ENCODE results near the gene TBC1D16.
"Not testable (repeated sequence)": the region's sequence is repeated elsewhere in the genome, so short reads cannot be mapped to it uniquely, and the experiment has no call there.

The TBC1D16 gene

DNA sequence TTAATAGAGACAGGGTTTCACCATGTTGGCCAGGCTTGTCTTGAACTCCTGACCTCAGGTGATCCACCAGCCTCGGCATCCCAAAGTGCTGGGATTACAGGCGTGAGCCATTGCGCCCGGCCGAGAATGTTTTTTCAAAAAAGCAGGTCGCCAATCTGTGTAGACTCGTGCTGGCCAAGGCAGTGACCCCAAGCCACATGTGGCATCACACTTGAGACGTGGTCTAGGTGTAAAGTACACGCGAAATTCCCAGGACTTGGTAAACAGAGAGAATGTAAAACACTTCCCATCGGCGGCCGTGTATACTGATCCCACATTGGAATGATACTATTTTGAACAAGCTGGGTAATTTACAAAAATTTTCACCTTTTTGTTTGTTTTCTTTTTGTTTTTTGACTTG is 41.1 kb downstream of the TBC1D16 start:
- peaks cover 34% of the 10 kb centered on the region for H3K4me1 ChIP-seq (ENCODE audit: insufficient read depth, low read length)
- no peaks in the 10 kb centered on the region for H3K36me3 ChIP-seq (ENCODE audit: insufficient read depth, low read length)
- no peaks in the 10 kb centered on the region for H3K9me3 ChIP-seq (ENCODE audit: control insufficient read depth, insufficient read depth, low read length)
- no peak overlapping the region for H3K9ac ChIP-seq (ENCODE audit: low read depth, low read length)

DNA sequence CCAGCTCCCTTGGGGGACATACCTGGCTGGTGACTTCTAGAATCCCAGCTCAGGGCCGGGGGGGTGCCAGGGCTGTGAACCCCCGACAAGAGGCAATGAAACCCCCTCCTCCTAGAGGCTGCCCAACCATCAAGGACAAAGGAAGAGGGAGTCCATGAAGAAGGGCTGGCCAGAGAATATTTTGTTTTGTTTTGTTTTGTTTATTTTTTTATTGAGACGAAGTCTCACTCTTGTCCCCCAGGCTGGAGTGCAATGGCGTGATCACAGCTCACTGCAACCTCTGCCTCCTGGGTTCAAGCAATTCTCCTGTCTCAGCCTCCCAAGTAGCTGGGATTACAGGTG is 41.5 kb downstream of the TBC1D16 start:
- H3K9me3 ChIP-seq (ENCODE audit: control insufficient read depth, insufficient read depth, low read length); H3K36me3 ChIP-seq (ENCODE audit: insufficient read depth, low read length): not testable (repeated sequence)
- peak overlapping the region; percentile 21; the same call in 1 of the 2 replicates for H3K9ac ChIP-seq (ENCODE audit: low read depth, low read length)
- peaks cover 37% of the 10 kb centered on the region for H3K4me1 ChIP-seq (ENCODE audit: insufficient read depth, low read length)

DNA sequence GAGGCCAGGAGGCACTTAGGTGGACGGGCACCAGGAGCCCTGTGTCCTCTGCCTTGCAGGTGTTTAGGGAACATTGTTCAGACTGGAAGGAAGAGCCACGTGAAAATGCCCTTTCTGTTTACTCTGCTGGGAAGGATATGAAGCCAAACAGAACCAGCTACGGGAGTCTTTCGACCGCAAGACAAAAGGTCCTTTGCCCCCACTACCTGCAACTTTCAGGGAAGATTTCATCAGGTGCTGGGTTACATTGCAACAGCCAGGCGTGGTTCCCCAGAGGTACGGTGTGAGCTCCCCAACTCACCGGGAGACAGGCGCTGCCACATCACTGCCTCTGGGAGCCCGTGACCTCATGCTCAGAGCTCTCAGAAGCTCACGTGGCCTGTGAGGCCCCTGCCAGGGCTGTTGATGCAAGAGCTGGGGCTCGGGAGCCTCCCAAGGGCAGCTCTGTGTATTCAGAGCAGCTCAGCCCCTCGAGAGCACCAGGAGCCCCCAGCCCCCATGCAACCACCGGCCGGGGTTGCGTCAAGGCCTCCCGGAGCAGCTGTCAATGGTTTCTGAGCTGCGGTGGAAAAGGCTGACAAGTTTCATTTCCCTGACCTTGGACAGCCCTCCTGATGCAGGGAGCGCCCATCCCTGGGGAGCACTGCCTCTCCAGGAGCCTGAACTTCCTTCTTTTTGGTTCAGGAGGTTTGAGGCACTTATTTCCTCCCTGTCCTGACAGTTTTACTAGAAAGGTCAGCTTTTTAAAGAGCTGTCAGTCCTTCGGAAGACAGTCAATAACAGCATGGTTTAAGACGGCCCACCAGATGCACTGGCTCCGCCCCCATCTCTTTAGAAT is 42.1 kb downstream of the TBC1D16 start:
- Histone ChIP-seq H3K9ac (ENCODE audit: low read depth, low read length) (peak overlapping the region; percentile 21; the same call in 1 of the 2 replicates), H3K9me3 (ENCODE audit: control insufficient read depth, insufficient read depth, low read length) (no peaks in the 10 kb centered on the region), H3K4me1 (ENCODE audit: insufficient read depth, low read length) (peaks cover 40% of the 10 kb centered on the region), H3K36me3 (ENCODE audit: insufficient read depth, low read length) (no peaks in the 10 kb centered on the region)

DNA sequence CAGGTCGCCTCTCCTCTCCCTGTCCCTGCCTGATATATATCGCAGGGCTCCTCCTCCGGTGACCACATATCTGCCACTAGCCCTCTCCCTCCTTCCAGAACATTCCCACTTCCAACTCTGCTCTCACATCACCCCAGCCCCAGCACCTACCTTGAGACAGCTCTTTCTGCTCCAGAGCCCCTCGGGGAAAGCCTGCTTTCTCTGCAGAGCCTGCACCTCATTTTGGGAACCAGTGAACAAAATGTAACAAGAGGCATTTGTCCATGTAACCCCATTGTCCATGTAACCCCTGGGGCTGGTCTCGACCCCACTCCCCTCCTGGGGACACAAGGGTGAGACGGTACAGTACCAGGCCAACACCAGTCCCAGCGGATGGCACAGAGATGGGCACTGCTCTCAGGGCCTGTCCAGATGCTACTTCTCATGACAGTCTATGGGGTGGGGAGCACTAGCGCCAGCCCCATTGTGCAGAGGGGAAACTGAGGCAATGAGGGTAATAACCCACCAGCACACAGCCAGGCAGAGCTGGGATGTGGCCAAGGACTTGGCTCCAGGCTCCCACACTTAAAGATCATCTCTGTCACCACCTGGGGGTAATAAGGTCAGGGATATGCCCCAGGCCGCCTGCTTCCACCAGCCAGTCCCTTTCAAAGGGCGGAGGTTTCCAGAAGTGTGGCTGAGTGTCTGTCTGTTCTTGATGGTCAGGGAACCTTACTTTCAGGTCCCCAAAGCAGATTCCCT is 42.9 kb downstream of the TBC1D16 start:
- H3K9ac ChIP-seq (ENCODE audit: low read depth, low read length) = peak overlapping the region; percentile 56
- H3K36me3 ChIP-seq (ENCODE audit: insufficient read depth, low read length) = no peaks in the 10 kb centered on the region
- H3K4me1 ChIP-seq (ENCODE audit: insufficient read depth, low read length) = peaks cover 43% of the 10 kb centered on the region
- no peaks in the 10 kb centered on the region for H3K9me3 ChIP-seq (ENCODE audit: control insufficient read depth, insufficient read depth, low read length)

DNA sequence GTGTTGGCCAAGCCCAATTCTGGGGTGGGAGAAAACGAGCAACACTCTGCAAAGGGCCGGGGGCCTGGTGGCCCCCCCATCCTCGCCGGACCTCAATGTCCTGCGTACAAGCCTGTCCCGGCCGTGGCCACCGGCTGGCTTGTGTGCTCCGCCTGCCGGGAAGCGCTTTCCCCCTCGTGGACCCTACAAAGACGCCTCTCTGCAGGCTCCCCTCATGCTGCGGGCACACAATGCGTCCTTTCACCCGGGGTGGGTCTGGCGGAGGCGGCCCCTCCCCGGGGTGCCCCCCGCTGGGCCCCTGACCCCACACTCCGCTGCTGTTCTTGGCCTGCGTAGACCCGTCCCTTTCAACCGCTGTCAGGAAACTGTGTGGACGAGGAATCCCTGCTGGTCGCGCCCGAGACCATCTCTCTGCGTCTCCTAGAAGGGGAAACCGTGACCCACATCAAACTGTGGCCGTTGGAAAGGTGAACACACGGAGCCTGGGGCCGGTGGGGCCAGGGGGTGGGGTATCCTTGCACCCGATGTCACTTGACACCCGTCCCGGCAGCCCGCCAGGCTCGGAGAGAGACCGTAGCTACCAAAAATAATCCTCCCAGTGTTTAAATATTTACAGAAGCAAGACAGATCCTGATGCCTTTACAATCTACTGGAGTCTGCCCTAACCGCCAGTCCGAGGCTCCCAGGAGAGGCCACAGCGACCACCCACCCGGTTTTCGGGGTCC is 43.6 kb downstream of the TBC1D16 start:
- H3K9ac ChIP-seq (ENCODE audit: low read depth, low read length) = peak overlapping the region; percentile 56
- no peaks in the 10 kb centered on the region for H3K9me3 ChIP-seq (ENCODE audit: control insufficient read depth, insufficient read depth, low read length)

DNA sequence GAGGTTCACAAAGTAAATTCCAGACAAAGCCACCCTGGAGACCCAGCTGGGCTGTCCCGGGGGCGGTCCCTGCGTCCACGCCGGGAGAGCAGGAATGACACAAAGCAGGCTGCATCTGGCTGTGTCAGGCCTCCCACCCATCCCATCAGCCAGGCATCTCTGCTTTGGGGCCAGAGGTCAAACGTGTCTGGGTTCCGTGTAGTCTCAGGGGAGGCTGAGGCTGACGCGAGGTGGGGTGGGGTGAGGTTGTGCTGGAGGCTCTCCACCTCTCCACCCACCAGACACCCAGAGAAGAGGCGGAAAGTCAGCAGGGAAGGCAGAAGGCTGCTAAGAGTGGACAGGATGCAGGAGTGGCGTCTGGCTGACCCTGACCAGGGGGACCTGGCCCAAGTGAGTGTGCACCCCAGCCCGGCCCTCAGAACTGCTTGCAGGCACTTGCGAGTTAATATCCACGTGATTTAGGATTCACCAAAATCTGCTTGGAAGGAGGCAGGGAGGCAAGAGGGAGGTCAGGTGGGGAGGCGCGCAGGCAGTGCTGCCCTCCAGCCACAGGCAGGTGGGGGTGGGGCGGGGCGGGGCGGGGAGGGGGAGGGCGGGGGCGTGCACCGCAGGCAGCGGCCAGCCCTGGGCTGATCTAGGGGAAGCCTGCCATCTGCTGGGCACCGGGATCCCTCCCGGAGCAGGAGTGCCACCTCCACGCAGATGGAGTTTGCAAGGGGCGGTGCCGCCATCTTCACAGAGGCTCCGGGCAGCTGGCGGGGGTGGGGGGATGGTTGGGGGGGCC is 44.3 kb downstream of the TBC1D16 start:
- Histone ChIP-seq H3K9ac (ENCODE audit: low read depth, low read length) (peak overlapping the region; percentile 56; the same call in 1 of the 2 replicates), H3K9me3 (ENCODE audit: control insufficient read depth, insufficient read depth, low read length) (no peaks in the 10 kb centered on the region), H3K36me3 (ENCODE audit: insufficient read depth, low read length) (no peaks in the 10 kb centered on the region), H3K4me1 (ENCODE audit: insufficient read depth, low read length) (peaks cover 42% of the 10 kb centered on the region)

More for the DNA sequence above, 43.6 kb downstream of the TBC1D16 start:
- H3K4me1 ChIP-seq (ENCODE audit: insufficient read depth, low read length) = peaks cover 45% of the 10 kb centered on the region
- H3K36me3 ChIP-seq (ENCODE audit: insufficient read depth, low read length) = no peaks in the 10 kb centered on the region

DNA sequence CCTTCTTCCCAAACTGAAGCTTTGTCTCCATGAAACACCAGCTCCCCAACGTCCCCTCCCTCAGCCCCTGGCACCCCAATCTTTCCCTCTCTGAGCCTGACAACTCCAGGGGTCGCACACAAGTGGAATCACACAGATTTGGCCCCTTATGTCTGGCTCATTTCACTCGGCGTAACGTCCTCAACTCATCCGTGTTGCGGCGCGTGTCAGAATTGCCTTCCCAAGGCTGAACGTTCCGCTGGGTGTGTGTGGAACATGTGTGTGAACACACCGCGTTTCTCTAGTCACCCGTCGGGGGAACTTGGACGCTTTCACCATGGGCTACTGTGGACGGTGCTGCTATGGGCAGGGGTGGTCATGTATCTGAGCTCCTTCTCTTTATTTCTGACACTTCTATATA is 45.0 kb downstream of the TBC1D16 start:
- Histone ChIP-seq H3K36me3 (ENCODE audit: insufficient read depth, low read length) (no peaks in the 10 kb centered on the region), H3K4me1 (ENCODE audit: insufficient read depth, low read length) (peaks cover 42% of the 10 kb centered on the region), H3K9me3 (ENCODE audit: control insufficient read depth, insufficient read depth, low read length) (no peaks in the 10 kb centered on the region), H3K9ac (ENCODE audit: low read depth, low read length) (no peak overlapping the region)

DNA sequence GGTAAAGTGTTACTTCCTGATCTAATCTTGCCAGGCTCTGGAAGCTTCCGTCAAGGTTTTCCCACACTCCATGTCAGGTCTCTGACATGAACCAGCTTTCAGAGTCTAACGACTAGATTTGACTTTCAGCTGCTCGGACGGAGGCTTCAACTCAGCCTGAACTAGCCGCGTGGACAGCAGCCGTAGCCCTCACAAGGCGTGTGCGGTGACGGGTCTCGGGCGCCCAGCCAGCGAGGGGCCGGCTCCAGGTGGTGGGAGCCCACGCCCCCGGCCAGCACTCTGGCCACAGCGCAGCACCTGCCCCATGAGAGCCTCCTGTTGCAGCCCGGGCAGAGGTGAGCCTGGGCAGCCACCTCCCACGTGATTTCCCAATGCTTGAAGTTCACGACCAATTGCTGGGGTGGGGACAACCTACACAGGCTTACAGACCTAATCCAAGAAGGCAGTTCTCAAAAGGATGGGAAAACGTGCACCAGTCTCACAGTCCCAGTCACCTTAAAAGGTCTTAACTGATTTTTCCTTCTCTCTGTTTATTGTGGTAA is 45.5 kb downstream of the TBC1D16 start:
- H3K9ac ChIP-seq (ENCODE audit: low read depth, low read length) = no peak overlapping the region
- H3K36me3 ChIP-seq (ENCODE audit: insufficient read depth, low read length) = no peaks in the 10 kb centered on the region
- peaks cover 42% of the 10 kb centered on the region for H3K4me1 ChIP-seq (ENCODE audit: insufficient read depth, low read length)
- no peaks in the 10 kb centered on the region for H3K9me3 ChIP-seq (ENCODE audit: control insufficient read depth, insufficient read depth, low read length)

DNA sequence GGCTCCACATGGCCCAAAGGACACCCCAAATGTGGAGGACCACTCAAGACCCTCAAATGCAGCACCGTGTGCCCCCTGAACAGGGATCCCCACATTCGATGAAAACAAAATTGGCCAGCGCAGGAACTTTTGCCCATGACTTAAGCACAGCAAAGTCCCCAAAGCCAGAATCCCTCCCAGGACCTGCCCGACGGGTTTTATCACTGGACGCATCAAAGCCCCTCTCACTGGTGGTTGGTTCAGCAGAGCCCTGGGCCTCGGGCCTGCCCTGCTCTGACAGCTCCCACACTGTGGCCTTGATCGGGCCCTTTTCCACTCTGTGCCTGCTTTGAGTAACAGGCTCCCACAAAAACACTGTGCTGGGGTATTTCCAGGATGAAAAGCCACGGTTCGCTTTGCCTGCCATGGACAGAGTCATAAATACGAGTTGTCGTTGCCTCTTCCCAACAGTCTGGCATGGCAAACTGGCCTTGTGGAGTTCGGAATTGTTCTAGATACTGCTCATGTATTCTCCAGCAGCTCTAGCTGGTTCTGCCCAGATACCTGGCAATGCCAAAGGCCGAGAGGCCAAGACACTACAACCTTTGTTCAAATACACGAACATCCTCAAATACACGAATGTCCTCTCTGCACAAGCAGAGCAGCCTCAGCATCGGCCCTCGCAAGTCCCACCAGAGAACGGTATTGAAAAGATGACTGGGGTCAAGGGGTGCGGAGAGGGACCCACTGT is 46.4 kb downstream of the TBC1D16 start:
- Histone ChIP-seq H3K9ac (ENCODE audit: low read depth, low read length) (no peak overlapping the region), H3K4me1 (ENCODE audit: insufficient read depth, low read length) (peaks cover 42% of the 10 kb centered on the region), H3K9me3 (ENCODE audit: control insufficient read depth, insufficient read depth, low read length) (no peaks in the 10 kb centered on the region), H3K36me3 (ENCODE audit: insufficient read depth, low read length) (no peaks in the 10 kb centered on the region)

DNA sequence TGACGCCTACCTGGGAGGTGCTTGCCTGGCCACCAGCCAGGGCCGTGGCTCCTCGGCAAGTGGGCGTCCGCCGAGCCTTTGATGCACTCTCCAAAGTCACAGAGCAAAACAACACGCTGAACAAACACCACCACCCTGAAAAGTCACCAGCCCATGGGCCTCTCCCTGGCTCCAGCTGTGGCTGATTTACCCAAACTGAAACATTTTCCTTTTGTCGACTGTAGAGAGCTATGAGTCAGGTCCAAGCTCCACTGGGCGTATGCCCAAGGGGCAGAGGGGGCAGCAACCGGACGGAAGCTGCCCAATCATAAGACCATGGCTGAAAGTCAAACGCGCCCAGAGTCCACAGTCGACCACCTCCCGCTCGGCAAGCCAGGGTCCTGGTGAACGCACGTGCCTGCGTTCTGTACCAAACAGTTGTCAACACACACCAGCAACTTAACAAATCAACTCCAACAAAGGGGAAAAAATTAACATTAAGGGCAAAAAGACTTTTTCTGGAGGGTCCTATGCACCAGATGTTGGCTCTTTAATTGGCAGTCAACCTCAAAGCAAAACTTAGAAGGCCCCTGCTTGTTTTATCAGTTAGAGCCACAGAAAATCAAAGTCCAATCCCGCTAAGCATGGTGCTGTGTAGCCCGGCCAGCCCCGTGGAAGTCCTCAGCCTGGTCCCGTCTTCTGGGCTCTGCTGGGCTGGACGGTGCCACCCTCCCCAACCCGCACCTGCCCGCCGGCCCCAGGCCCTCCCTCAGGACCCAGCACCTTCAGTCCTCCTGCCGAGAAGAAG is 47.3 kb downstream of the TBC1D16 start:
- Histone ChIP-seq H3K4me1 (ENCODE audit: insufficient read depth, low read length) (peaks cover 33% of the 10 kb centered on the region), H3K9ac (ENCODE audit: low read depth, low read length) (no peak overlapping the region)

DNA sequence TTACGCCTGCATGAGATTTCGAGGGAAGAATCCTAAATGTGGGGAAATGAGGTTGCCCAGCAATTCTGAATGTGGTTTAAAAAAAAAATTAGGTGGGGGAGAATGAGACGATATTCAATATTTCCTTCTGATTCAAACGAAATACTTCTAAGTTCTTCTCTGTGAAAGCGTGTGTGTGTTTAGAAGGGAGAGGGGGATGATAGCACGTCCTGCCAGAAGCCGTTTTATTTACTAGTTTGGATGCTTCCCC is 47.8 kb downstream of the TBC1D16 start:
- no peak overlapping the region for H3K9ac ChIP-seq (ENCODE audit: low read depth, low read length)
- no peaks in the 10 kb centered on the region; the same call in 1 of the 2 replicates for H3K36me3 ChIP-seq (ENCODE audit: insufficient read depth, low read length)
- no peaks in the 10 kb centered on the region for H3K9me3 ChIP-seq (ENCODE audit: control insufficient read depth, insufficient read depth, low read length)
- peaks cover 28% of the 10 kb centered on the region for H3K4me1 ChIP-seq (ENCODE audit: insufficient read depth, low read length)

More for the DNA sequence above, 47.3 kb downstream of the TBC1D16 start:
- Histone ChIP-seq H3K36me3 (ENCODE audit: insufficient read depth, low read length) (no peaks in the 10 kb centered on the region; the same call in 1 of the 2 replicates), H3K9me3 (ENCODE audit: control insufficient read depth, insufficient read depth, low read length) (no peaks in the 10 kb centered on the region)

DNA sequence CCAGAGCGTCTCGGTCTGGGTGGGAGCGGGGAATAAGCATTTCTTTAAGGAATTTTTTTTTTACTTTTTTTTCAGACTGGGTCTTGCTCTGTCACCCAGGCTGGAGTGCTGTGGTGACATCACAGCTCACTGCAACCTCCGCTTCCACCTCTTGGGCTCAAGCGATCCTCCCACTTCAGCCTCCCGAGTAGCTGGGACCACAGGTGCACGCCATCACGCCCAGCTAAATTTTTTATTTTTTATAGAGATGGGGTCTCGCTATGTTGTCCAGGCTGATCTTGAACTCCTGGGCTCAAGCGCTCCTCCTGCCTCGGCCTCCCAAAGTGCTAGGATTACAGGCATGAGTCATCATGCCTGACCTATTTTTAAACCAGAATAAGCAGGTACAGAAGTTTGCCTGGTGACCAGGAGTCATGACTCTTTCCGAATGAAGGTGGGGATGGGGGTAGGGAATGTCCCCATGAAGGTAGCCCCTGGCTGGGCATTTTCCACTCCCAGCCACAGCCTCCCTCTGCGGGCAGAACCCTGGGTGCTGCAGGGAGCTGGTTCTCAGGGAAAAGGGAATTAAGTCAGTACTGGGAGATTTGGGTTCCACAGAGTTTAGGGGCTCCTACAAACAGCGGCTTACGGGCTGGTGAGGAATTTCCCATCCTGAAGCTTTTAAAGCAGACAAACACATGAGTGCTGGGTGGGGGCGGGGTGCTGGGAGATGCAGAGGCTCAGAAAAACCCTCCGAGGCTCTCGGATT is 48.3 kb downstream of the TBC1D16 start:
- no peaks in the 10 kb centered on the region for H3K9me3 ChIP-seq (ENCODE audit: control insufficient read depth, insufficient read depth, low read length)
- peaks cover 23% of the 10 kb centered on the region for H3K4me1 ChIP-seq (ENCODE audit: insufficient read depth, low read length)
- no peaks in the 10 kb centered on the region; the same call in 1 of the 2 replicates for H3K36me3 ChIP-seq (ENCODE audit: insufficient read depth, low read length)
- no peak overlapping the region for H3K9ac ChIP-seq (ENCODE audit: low read depth, low read length)
